Central memory CD8-positive, alpha-beta T cell (primary cell): ENCODE data around the gene MOK.
"Not testable (repeated sequence)": the region's sequence is repeated elsewhere in the genome, so short reads cannot be mapped to it uniquely, and the experiment has no call there.

Experiments
- ATAC-seq: fragments of 150-1000 bp; cut with Tn5 transposase; replicated peaks from 2 replicates; pipeline ENCODE4 v1.10.0; 2022; ENCODE audit warnings: mild to moderate bottlenecking, moderate FRiP score, moderate number of reproducible peaks; ENCODE audit not compliant: poor library complexity, severe bottlenecking; ENCODE audit errors: extremely low read depth
- DNase-seq, 2 donors: peaks; one replicate each; pipeline ENCODE4 v3.0.0; 2021; ENCODE audit warnings: low spot score in 2 of 2
- H3K27ac Mint-ChIP-seq: one replicate; pipeline ENCODE4 v1.8.0; 2022; ENCODE audit warnings: low read depth, mild to moderate bottlenecking, moderate library complexity, mixed read lengths
- H3K27me3 Mint-ChIP-seq: one replicate; pipeline ENCODE4 v1.8.0; 2022; ENCODE audit warnings: mixed read lengths
- H3K36me3 Mint-ChIP-seq: one replicate; pipeline ENCODE4 v1.8.0; 2022; ENCODE audit warnings: mild to moderate bottlenecking, moderate library complexity, mixed read lengths; ENCODE audit not compliant: insufficient read depth
- H3K4me1 Mint-ChIP-seq: one replicate; pipeline ENCODE4 v1.8.0; 2022; ENCODE audit warnings: mixed read lengths
- H3K4me3 Mint-ChIP-seq: one replicate; pipeline ENCODE4 v1.8.0; 2022; ENCODE audit warnings: mild to moderate bottlenecking, moderate library complexity, mixed read lengths
- H3K9me3 Mint-ChIP-seq: one replicate; pipeline ENCODE4 v1.8.0; 2022; ENCODE audit warnings: mixed read lengths

The MOK gene

DNA sequence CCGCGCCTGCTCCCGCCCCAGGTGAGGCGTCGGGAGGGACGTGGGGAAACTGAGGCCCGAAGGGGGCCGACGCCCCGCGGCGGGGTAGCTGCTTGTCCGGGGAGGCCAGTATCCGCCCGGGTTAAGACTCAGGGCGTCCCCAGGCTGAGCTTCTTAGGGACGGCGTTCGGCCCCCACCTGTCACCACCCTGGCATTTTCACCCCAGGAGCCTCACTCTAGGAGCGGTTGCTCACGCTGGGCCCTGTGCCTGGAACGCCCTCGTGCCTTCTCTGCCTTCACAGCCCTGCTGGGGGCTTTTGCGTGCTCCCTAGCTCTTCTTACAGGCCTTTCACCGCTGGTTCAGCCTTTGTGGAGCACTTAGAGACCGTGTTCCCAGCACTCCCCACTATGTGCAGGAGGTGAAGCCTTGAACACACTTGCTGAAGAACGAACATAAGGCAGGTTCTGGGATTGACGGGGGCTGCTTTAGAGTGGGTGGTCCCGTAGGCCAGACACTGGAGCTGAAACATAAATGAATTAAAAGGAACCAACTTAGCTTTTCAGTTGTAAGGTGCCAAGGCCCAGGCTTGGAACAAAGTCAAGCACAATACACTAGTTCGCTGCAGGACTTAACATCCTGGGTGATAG lies 15.2 kb upstream of the MOK start:
- H3K27ac Mint-ChIP-seq, result peak overlapping the region; percentile 100
- ATAC-seq (peak; percentile 51), DNase-seq (peak; percentile 31 to 44)
- peak overlapping the region; percentile 92 for H3K4me3 Mint-ChIP-seq
- H3K27me3 Mint-ChIP-seq, result no peaks in the 10 kb centered on the region
- H3K9me3 Mint-ChIP-seq, result no peaks in the 10 kb centered on the region
- peaks cover 35% of the 10 kb centered on the region for H3K36me3 Mint-ChIP-seq
- peaks cover 31% of the 10 kb centered on the region for H3K4me1 Mint-ChIP-seq

- ATAC-seq, result peak; percentile 72
- H3K4me1 Mint-ChIP-seq, result peaks cover 35% of the 10 kb centered on the region
- H3K4me3 Mint-ChIP-seq, result peak within 1 kb of the TSS; percentile 92
- peak; percentile 92 to 94 for DNase-seq
- no peaks in the 10 kb centered on the region for H3K9me3 Mint-ChIP-seq
- no peaks in the 10 kb centered on the region for H3K27me3 Mint-ChIP-seq
- H3K27ac Mint-ChIP-seq, result peak within 1 kb of the TSS; percentile 100
- peaks cover 35% of the 10 kb centered on the region for H3K36me3 Mint-ChIP-seq
Observed at GRCh38 chr14:102319351-102320032, 14.5 kb upstream of the MOK start, which contains the start of gene ZNF839. Gene ZNF839, plus strand, starts transcription at chr14:102319746. Its CDS starts 20 bp downstream, at chr14:102319766.

- ATAC-seq, result no peak
- no peak for DNase-seq
- Mint-ChIP-seq H3K9me3 (no peaks in the 10 kb centered on the region), H3K27ac (peak overlapping the region; percentile 100), H3K4me3 (peak overlapping the region; percentile 92), H3K27me3 (no peaks in the 10 kb centered on the region), H3K4me1 (peaks cover 42% of the 10 kb centered on the region), H3K36me3 (peaks cover 37% of the 10 kb centered on the region)
Observed at GRCh38 chr14:102318781-102319276, 13.9 kb upstream of the MOK start.

- DNase-seq, result no peak
- Mint-ChIP-seq H3K4me1 (peaks cover 45% of the 10 kb centered on the region), H3K4me3 (peak overlapping the region; percentile 92), H3K9me3 (no peaks in the 10 kb centered on the region), H3K36me3 (peaks cover 37% of the 10 kb centered on the region), H3K27me3 (no peaks in the 10 kb centered on the region), H3K27ac (peak overlapping the region; percentile 100)
- ATAC-seq, result no peak
Observed at GRCh38 chr14:102317564-102318248, 12.7 kb upstream of the MOK start.

- peak; percentile 59 for ATAC-seq
- Mint-ChIP-seq H3K9me3 (no peaks in the 10 kb centered on the region), H3K4me1 (peaks cover 45% of the 10 kb centered on the region), H3K27me3 (no peaks in the 10 kb centered on the region), H3K36me3 (peaks cover 37% of the 10 kb centered on the region), H3K27ac (peak overlapping the region; percentile 100), H3K4me3 (peak overlapping the region; percentile 92)
- peak; percentile 91 to 99 for DNase-seq
Observed at GRCh38 chr14:102316743-102317563, 12.0 kb upstream of the MOK start.

DNA sequence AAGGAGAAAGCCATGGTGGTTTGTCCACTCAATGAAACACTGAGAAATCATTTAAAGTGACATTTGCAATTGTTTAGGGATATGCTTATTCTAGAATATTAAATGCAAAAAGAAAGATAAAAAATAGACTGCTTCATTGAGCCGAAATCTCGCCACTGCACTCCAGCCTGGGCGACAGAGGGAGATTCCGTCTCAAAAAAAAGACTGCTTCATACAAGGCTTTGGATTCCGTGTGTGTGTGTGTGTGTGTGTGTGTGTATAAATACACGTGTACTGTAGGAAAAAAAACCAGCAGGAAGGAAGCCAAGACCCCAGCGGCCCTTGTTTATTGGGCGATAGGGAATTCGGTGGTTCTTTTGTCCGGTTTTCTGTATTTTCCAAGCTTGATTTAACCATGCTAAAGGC lies 11.4 kb upstream of the MOK start:
- DNase-seq (no peak), ATAC-seq (no peak)
- Mint-ChIP-seq H3K27ac (peak overlapping the region; percentile 100), H3K9me3 (no peaks in the 10 kb centered on the region), H3K4me3 (peak overlapping the region; percentile 92), H3K36me3 (peaks cover 37% of the 10 kb centered on the region), H3K27me3 (no peaks in the 10 kb centered on the region), H3K4me1 (peaks cover 41% of the 10 kb centered on the region)

DNA sequence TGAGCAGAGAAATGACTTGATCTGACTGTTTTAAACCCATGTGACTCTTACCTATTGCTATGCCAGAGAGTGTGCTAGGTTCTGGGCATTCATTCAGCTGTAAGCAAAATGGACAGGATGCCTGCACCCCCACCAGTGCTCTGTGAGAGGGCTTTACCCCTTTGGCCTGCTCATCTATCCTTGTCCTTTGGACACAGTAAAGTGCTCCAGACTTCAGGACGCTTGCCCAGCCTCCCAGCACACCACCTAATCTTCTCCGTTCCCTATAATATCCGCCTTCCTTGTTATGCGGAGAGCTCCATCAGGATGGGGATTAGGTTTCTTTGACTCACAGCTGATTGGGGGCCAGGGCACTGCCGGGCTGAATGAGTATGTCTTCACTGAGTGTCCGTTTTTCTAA lies 10.2 kb upstream of the MOK start:
- peaks cover 36% of the 10 kb centered on the region for H3K36me3 Mint-ChIP-seq
- H3K4me1 Mint-ChIP-seq, result peaks cover 40% of the 10 kb centered on the region
- no peaks in the 10 kb centered on the region for H3K27me3 Mint-ChIP-seq
- no peak overlapping the region for H3K27ac Mint-ChIP-seq
- H3K4me3 Mint-ChIP-seq, result peak overlapping the region; percentile 80
- DNase-seq, result no peak
- H3K9me3 Mint-ChIP-seq, result no peaks in the 10 kb centered on the region
- no peak for ATAC-seq

GRCh38 chr14:102314242-102315011 lies 9.5 kb upstream of the MOK start:
- peak; percentile 65 for ATAC-seq
- Mint-ChIP-seq H3K9me3 (no peaks in the 10 kb centered on the region), H3K27me3 (no peaks in the 10 kb centered on the region), H3K4me3 (peak overlapping the region; percentile 80), H3K4me1 (peaks cover 38% of the 10 kb centered on the region), H3K27ac (peak overlapping the region; percentile 89), H3K36me3 (peaks cover 32% of the 10 kb centered on the region)
- peak; percentile 65 to 77 for DNase-seq

DNA sequence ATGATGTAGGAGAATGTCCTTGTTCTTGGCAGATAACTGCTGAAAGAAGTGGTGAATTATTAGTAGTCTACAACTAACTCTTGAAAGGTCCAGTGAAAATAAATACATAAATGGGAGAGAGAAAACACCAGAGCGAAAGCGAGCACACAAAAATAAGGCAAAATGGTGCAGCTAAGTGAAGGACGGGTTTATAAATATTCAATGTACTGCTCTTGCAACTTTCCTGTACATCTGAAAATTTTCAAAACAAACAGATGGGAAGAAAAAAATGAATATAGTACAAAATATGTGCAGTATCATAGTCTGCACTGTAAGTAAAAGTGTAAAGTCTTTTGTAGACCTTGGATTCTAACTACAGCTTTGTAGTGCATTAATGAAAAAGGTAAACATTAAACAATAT lies 1.3 kb downstream of the MOK start:
- Mint-ChIP-seq H3K27ac (no peak overlapping the region), H3K36me3 (peaks cover 16% of the 10 kb centered on the region), H3K4me1 (peaks cover 8% of the 10 kb centered on the region), H3K9me3 (no peaks in the 10 kb centered on the region), H3K4me3 (peak overlapping the region; percentile 41), H3K27me3 (no peaks in the 10 kb centered on the region)
- DNase-seq (no peak), ATAC-seq (no peak)

DNA sequence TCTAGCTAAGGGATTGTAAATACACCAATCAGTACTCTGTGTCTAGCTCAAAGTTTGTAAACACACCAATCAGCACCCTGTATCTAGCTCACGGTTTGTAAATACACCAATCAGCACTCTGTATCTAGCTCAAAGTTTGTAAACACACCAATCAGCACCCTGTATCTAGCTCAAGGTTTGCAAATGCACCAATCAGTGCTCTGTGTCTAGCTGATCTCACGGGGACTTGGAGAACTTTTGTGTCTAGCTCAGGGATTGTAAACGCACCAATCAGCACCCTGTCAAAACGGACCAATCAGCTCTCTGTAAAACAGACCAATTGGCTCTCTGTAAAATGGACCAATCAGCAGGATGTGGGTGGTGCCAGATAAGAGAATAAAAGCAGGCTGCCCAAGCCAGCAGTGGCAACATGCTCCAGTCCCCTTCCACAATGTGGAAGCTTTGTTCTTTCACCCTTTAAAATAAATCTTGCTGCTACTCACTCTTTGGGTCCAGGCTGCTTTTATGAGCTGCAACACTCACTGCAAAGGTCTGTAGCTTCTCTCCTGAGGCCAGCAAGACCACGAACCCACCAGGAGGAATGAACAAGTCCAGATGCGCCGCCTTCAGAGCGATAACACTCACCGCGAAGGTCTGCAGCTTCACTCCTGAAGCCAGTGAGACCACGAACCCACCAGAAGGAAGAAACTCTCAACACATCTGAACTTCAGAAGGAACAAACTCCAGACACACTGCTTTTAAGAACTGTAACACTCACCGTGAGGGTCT lies 6.5 kb downstream of the MOK start:
- not testable (repeated sequence) for H3K36me3 Mint-ChIP-seq, H3K9me3 Mint-ChIP-seq, DNase-seq, H3K4me1 Mint-ChIP-seq, H3K27me3 Mint-ChIP-seq, ATAC-seq, H3K27ac Mint-ChIP-seq, H3K4me3 Mint-ChIP-seq
